SJCRH30 (cell line): ENCODE data around the gene TRIM72. TPM values are rescaled to one million over a fixed set of nuclear protein-coding genes. Genes with fewer than 3 reads are reported as not detected.
"Not testable (repeated sequence)": the region's sequence is repeated elsewhere in the genome, so short reads cannot be mapped to it uniquely, and the experiment has no call there.

ENCODE experiments used
- DNase-seq, 2 experiments: peaks; one replicate each; pipeline ENCODE4 v3.0.0-alpha.2; 2015 to 2020
- H3K27ac ChIP-seq: fragments of 250-450 bp; sonication (Bioruptor Pico); 2 replicates; pipeline ENCODE4 v1.5.1; 2020; ENCODE audit warnings: mild to moderate bottlenecking, moderate library complexity
- H3K27me3 ChIP-seq: fragments of 250-450 bp; sonication (Bioruptor Pico); 2 replicates; pipeline ENCODE4 v1.5.1; 2020; ENCODE audit warnings: mild to moderate bottlenecking, moderate library complexity
- H3K36me3 ChIP-seq: fragments of 250-450 bp; sonication (Bioruptor Pico); 2 replicates; pipeline ENCODE4 v1.5.1; 2020; ENCODE audit warnings: mild to moderate bottlenecking, moderate library complexity
- H3K4me1 ChIP-seq: fragments of 250-450 bp; sonication (Bioruptor Pico); 2 replicates; pipeline ENCODE4 v1.5.1; 2020; ENCODE audit warnings: mild to moderate bottlenecking, moderate library complexity
- H3K4me3 ChIP-seq: fragments of 250-450 bp; sonication (Bioruptor Pico); 2 replicates; pipeline ENCODE4 v1.5.1; 2020; ENCODE audit warnings: mild to moderate bottlenecking, moderate library complexity
- H3K9me3 ChIP-seq: fragments of 250-450 bp; sonication (Bioruptor Pico); replicated peaks from 2 replicates; pipeline ENCODE4 v1.5.1; 2020; ENCODE audit warnings: mild to moderate bottlenecking, moderate library complexity
- total RNA-seq: library from RNA; depleted of rRNA; stranded (reverse); fragments of >200 nt; shearing (Covaris generic); gene quantifications from 2 replicates; pipeline ENCODE4 v1.2.3, GENCODE V29; 2014; rRNA removed

The TRIM72 gene
- total RNA-seq, 1 experiment from 2014 or later = 32.5 TPM

DNA sequence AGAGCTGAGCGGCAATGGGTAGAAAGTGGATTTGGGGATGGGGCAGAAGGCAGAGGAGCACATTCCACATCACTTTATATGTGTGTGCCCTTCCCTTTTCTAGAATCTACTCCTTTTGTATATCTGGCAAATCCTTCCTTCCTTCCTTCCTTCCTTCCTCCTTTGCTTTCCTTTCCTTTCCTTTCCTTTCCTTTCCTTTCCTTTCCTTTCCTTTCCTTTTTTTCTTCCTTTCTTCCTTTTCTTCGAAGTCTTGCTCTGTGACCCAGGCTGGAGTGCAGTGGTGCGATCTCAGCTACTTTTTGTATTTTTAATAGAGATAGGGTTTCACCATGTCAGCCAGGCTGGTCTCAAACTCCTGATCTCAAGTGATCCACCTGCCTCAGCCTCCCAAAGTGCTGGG is 56.1 kb downstream of the TRIM72 start:
- H3K27ac ChIP-seq, H3K9me3 ChIP-seq, H3K27me3 ChIP-seq, DNase-seq, H3K4me1 ChIP-seq, H3K4me3 ChIP-seq, H3K36me3 ChIP-seq: not testable (repeated sequence)

DNA sequence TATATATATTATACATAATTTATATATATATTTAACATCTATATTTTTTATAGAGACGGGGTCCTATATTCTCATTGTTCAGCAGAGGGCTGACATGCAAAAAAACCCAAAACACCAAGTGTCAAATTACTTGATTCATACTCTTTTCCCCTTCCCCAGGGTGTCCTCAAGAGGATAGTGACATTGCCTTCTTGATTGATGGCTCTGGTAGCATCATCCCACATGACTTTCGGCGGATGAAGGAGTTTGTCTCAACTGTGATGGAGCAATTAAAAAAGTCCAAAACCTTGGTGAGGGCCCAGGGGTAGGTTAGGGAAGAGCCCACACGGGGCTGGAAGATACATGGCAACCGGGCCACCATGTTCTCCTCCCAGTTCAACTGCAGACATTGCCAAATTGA is 56.9 kb downstream of the TRIM72 start:
- H3K9me3 ChIP-seq = no peaks in the 10 kb centered on the region
- H3K27me3 ChIP-seq = no peaks in the 10 kb centered on the region
- H3K4me3 ChIP-seq = no peak overlapping the region
- no peak overlapping the region for H3K27ac ChIP-seq
- no peaks in the 10 kb centered on the region for H3K36me3 ChIP-seq
- no peaks in the 10 kb centered on the region for H3K4me1 ChIP-seq
- no peak for DNase-seq

DNA sequence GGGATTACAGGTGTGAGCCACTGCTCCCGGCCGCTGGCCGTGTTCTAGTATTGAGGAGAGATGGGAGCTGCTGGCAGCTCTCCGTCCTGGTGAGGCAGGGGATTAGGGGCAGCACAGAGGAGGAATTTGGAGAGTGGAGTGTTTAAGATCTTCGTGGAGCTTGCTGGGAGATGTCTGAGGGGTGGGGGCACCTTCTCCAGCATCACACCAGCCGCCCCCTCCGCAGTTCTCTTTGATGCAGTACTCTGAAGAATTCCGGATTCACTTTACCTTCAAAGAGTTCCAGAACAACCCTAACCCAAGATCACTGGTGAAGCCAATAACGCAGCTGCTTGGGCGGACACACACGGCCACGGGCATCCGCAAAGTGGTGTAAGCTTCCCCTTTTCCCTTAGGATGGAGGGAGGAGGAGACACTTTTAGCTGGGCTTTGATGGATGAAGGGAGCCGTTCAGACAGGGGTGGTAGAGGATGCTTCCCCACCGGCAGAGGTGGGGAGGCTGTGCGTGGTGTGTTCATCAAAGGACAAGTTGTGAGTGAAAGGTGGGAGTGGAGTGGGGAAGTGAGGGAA is 57.8 kb downstream of the TRIM72 start:
- Histone ChIP-seq H3K4me1 (no peaks in the 10 kb centered on the region), H3K9me3 (no peaks in the 10 kb centered on the region), H3K4me3 (no peak overlapping the region), H3K36me3 (no peaks in the 10 kb centered on the region), H3K27ac (no peak overlapping the region), H3K27me3 (no peaks in the 10 kb centered on the region)
- DNase-seq = no peak

DNA sequence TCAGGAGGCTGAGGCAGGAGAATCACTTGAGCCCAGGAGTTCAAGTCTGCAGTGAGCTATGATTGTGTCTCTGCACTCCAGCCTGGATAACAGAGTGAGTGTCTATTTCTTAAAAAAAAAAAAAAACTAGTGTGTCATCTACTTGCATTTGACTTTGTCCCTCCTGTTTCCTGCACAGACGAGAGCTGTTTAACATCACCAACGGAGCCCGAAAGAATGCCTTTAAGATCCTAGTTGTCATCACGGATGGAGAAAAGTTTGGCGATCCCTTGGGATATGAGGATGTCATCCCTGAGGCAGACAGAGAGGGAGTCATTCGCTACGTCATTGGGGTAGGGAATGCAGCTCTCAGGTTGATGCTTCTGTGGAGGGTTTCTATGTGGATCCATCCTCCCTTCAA is 59.3 kb downstream of the TRIM72 start:
- no peak for DNase-seq
- no peak overlapping the region for H3K4me3 ChIP-seq
- no peak overlapping the region for H3K27ac ChIP-seq
- H3K9me3 ChIP-seq = no peaks in the 10 kb centered on the region
- no peaks in the 10 kb centered on the region for H3K27me3 ChIP-seq
- H3K4me1 ChIP-seq = no peaks in the 10 kb centered on the region
- no peaks in the 10 kb centered on the region for H3K36me3 ChIP-seq

DNA sequence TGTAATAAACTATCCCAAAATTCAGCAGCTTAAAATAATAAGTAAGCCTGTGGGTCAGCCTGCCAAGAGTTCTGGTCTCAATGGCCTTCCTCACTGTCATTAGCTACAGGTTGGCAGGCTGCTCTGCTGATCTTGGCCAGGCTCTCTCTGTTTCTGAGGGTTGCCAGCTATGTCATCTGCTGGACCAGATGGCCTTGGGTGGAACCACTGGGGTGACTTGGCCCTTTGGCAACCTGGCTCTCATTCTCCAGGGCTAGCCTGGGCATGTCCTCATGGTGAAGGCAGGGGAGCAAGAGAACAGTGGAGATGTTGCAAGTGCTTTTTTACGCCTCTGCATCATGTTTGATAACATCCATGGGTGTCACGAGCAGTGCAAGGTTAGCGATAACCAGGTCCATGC is 59.8 kb downstream of the TRIM72 start:
- DNase-seq = no peak
- Histone ChIP-seq H3K36me3 (no peaks in the 10 kb centered on the region), H3K27me3 (no peaks in the 10 kb centered on the region), H3K4me1 (no peaks in the 10 kb centered on the region), H3K9me3 (no peaks in the 10 kb centered on the region), H3K27ac (no peak overlapping the region), H3K4me3 (no peak overlapping the region)

DNA sequence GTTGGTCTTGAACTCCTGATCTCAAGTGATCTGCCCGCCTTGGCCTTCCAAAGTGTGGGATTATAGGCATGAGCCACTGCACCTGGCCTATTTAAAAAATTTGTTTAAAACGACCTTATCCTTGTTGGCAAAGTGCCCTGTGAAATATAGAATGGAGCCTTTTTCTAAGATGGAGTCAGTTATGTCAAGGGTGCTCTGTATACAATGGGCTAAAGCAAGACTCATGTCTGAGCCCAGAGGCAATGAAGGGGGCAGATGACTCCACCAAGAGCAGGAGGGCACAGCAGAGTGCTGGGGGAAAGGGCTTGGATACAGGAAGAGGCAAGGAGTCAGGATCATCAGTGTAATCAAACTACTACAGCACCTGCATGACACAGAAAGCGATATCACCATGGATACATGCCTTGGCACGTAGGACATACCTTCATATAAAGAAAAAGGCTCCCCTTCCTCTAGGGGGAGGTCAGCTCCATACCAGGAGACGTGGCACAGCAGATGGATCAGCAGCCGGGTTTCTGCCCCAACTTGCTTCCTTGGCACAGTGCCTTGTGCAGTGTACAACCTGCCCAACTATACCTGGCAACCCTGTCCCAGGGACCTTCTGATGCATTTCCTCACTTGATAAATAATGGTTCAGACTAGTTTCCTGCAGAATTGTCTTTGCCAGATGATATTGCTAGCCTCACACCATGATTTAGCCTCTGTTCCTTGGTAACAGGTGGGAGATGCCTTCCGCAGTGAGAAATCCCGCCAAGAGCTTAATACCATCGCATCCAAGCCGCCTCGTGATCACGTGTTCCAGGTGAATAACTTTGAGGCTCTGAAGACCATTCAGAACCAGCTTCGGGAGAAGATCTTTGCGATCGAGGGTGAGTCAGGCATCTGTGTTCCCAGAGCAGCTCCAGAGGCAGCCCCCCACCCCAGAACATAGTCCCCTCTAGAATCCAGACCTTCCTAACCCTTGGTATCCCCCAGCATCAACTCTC is 61.2 kb downstream of the TRIM72 start:
- DNase-seq = no peak
- Histone ChIP-seq H3K27me3 (no peaks in the 10 kb centered on the region), H3K4me3 (no peak overlapping the region), H3K27ac (no peak overlapping the region), H3K4me1 (no peaks in the 10 kb centered on the region), H3K9me3 (no peaks in the 10 kb centered on the region), H3K36me3 (no peaks in the 10 kb centered on the region)

DNA sequence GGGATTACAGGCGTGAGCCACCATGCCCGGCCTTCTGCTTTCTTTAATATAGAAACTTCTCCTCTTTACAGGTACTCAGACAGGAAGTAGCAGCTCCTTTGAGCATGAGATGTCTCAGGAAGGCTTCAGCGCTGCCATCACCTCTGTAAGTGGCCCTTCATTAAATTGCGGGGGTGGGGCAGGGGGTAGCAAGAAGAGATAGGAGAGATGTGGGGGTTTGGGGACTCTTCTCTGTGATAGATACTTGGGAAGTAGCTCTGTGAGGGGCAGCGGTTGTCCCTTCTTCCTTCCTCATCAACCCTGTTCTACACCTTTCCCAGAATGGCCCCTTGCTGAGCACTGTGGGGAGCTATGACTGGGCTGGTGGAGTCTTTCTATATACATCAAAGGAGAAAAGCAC is 62.7 kb downstream of the TRIM72 start:
- Histone ChIP-seq H3K9me3 (no peaks in the 10 kb centered on the region), H3K4me3 (no peak overlapping the region), H3K27me3 (no peaks in the 10 kb centered on the region), H3K27ac (no peak overlapping the region), H3K4me1 (no peaks in the 10 kb centered on the region), H3K36me3 (no peaks in the 10 kb centered on the region)
- DNase-seq = no peak

DNA sequence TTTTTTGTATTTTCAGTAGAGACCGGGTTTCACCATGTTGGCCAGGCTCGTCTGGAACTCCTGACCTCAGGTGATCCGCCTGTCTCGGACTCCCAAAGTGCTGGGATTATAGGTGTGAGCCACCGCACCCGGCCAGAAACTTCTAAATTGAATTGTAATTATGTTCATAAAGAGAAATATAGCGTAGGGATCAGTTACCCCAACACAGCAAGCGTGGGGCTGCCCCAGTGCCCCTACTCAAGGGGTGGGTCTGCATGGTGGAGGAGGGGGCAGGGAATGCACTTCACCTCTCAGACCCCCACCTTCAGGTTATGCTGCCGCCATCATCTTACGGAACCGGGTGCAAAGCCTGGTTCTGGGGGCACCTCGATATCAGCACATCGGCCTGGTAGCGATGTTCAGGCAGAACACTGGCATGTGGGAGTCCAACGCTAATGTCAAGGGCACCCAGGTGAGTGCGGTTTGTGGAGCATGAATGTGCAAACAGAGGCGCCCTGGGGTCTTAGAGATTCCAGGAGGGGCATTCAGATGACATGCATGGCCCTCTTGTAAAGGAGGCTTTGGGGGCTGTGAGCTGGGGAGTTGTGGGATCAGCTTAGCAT is 63.8 kb downstream of the TRIM72 start:
- no peaks in the 10 kb centered on the region for H3K4me1 ChIP-seq
- H3K9me3 ChIP-seq = no peaks in the 10 kb centered on the region
- no peaks in the 10 kb centered on the region for H3K36me3 ChIP-seq
- H3K27me3 ChIP-seq = no peaks in the 10 kb centered on the region
- H3K4me3 ChIP-seq = no peak overlapping the region
- no peak for DNase-seq
- H3K27ac ChIP-seq = no peak overlapping the region

DNA sequence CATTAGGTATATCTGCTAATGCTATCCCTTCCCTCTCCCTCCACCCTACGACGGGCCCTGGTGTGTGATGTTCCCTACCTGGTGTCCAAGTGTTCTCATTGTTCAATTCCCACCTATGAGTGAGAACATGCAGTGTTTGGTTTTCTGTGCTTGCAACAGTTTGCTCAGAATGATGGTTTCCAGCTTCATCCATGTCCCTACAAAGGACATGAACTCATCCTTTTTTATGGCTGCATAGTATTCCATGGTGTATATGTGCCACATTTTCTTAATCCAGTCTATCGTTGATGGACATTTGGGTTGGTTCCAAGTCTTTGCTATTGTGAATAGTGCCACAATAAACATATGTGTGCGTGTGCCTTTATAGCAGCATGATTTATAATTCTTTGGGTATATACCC is 64.9 kb downstream of the TRIM72 start:
- not testable (repeated sequence) for H3K4me1 ChIP-seq, H3K27ac ChIP-seq, H3K36me3 ChIP-seq, DNase-seq, H3K27me3 ChIP-seq, H3K4me3 ChIP-seq, H3K9me3 ChIP-seq

Other genes with a start within 250 kb of the TRIM72 start
- gene HSD3B7, start 228.9 kb upstream of the TRIM72 start, total RNA-seq = 2.6 and 3.4 TPM in 2 replicates
- 0.94 and 1.4 TPM in 2 replicates for gene STX1B, start 203.5 kb upstream of the TRIM72 start, total RNA-seq
- gene STX4, start 180.6 kb upstream of the TRIM72 start, total RNA-seq = 22.6 and 23.9 TPM in 2 replicates
- 21.5 and 21.8 TPM in 2 replicates for gene ZNF668, start 139.9 kb upstream of the TRIM72 start, total RNA-seq
- 20.3 and 26.4 TPM in 2 replicates for gene ZNF646, start 139.7 kb upstream of the TRIM72 start, total RNA-seq
- gene PRSS53, start 125.2 kb upstream of the TRIM72 start, total RNA-seq = 2.8 and 4.3 TPM in 2 replicates
- gene VKORC1, start 119.3 kb upstream of the TRIM72 start, total RNA-seq = 145 and 149 TPM in 2 replicates
- 31.2 and 31.8 TPM in 2 replicates for gene BCKDK, start 105.7 kb upstream of the TRIM72 start, total RNA-seq
- gene KAT8, start 96.5 kb upstream of the TRIM72 start, total RNA-seq = 38.0 and 42.6 TPM in 2 replicates
- not detected in 2 replicates for gene PRSS8, start 78.4 kb upstream of the TRIM72 start, total RNA-seq
- 0.43 and 0.51 TPM in 2 replicates for gene PRSS36, start 64.1 kb upstream of the TRIM72 start, total RNA-seq
- 92.1 and 111 TPM in 2 replicates for gene FUS, start 34.0 kb upstream of the TRIM72 start, total RNA-seq
- gene PYCARD, start 11.4 kb upstream of the TRIM72 start, total RNA-seq = not detected in 2 replicates
- gene PYDC1, start 3.0 kb downstream of the TRIM72 start, total RNA-seq = not detected in 2 replicates
- not detected in 2 replicates for gene ITGAM, start 45.9 kb downstream of the TRIM72 start, total RNA-seq
- gene ITGAX, start 141.1 kb downstream of the TRIM72 start, total RNA-seq = not detected in 2 replicates
- gene ITGAD, start 179.2 kb downstream of the TRIM72 start, total RNA-seq = not detected in 2 replicates
- gene COX6A2, start 214.2 kb downstream of the TRIM72 start, total RNA-seq = not detected in 2 replicates
- gene ZNF843, start 228.7 kb downstream of the TRIM72 start, total RNA-seq = 0.14 TPM in 1 of 2 replicates, not detected in the other
- 6.1 and 6.7 TPM in 2 replicates for gene ARMC5, start 245.4 kb downstream of the TRIM72 start, total RNA-seq